Sigmoid colon (tissue), 7 donors: Measurements from ENCODE around the gene TSC22D4. TPM values are rescaled to one million over a fixed set of nuclear protein-coding genes. Genes with fewer than 3 reads are reported as not detected.
A peak's percentile ranks its signal among the peaks of the same experiment; 100 is the strongest.

Source experiments
- DNase-seq: peaks from one replicate; pipeline ENCODE4 v3.0.0-alpha.2; 2019
- H3K27ac ChIP-seq, 4 donors: fragments of 200-600 bp; sonication (generic); one replicate each; pipeline ENCODE4 v1.5.1; 2016 to 2019; ENCODE audit warnings: mild to moderate bottlenecking in 1 of 4
- H3K27me3 ChIP-seq, 3 donors: fragments of 200-600 bp; sonication (generic); one replicate each; pipeline ENCODE4 v1.5.1; 2019; ENCODE audit warnings: mild to moderate bottlenecking in 1 of 3
- H3K36me3 ChIP-seq, 4 donors: fragments of 200-600 bp; sonication (generic); one replicate each; pipeline ENCODE4 v1.5.1; 2016 to 2019
- H3K4me1 ChIP-seq, 4 donors: fragments of 200-600 bp; sonication (generic); one replicate each; pipeline ENCODE4 v1.5.1; 2017 to 2019
- H3K4me3 ChIP-seq, 4 donors: fragments of 200-600 bp; sonication (generic); one replicate each; pipeline ENCODE4 v1.5.1; 2017 to 2019; ENCODE audit warnings: mild to moderate bottlenecking in 2 of 4, moderate library complexity in 1 of 4
- H3K9me3 ChIP-seq, 4 donors: fragments of 200-600 bp in 3 of 4; sonication (generic) in 3 of 4; one replicate each; pipeline versions ENCODE4 v1.5.1 to v1.6.1; 2013 to 2019
- CTCF ChIP-seq, 4 experiments: fragments of 450-650 bp in 3 of 4; fragments of 200-600 bp in 1 of 4; IDR thresholded peaks; one replicate each; pipeline ENCODE4 v1.5.1; 2016 to 2019; ENCODE audit warnings: antibody characterized with exemption in 4 of 4, mild to moderate bottlenecking in 3 of 4, moderate library complexity in 2 of 4
- EP300 ChIP-seq, 4 donors: sonication (generic); formaldehyde crosslinking; IDR thresholded peaks; one replicate each; pipeline ENCODE4 v1.6.1; 2017; ENCODE audit warnings: antibody characterized with exemption in 4 of 4
- POLR2A ChIP-seq, 2 donors: fragments of 450-650 bp; IDR thresholded peaks; one replicate each; pipeline ENCODE4 v1.6.1; 2016; ENCODE audit warnings: antibody characterized with exemption in 2 of 2, mild to moderate bottlenecking in 2 of 2, moderate library complexity in 2 of 2
- POLR2AphosphoS5 ChIP-seq, 4 donors: sonication (generic); formaldehyde crosslinking; IDR thresholded peaks; one replicate each; pipeline ENCODE4 v1.6.1; 2017; ENCODE audit warnings: antibody characterized with exemption in 4 of 4
- WGBS, 2 donors: extraction: QIAGEN DNeasy Blood & Tissue Kit; methylation state at CpG; one replicate each; pipeline ENCODE4 v1.1.7; 2013; 5-methylcytosine and 5-hydroxymethylcytosine counted together
- intact Hi-C: fragments of 100-400 bp; cut with DNase I; formaldehyde crosslinking; loops from one replicate; pipeline ENCODE4 v1.15.1; 2023
- polyA plus RNA-seq, 3 donors: library from polyadenylated mRNA; stranded (reverse); fragments of 200-250 nt; gene quantifications; one replicate each; pipeline ENCODE4 v1.2.3, GENCODE V29; 2013
- total RNA-seq, 4 donors: library from RNA; depleted of rRNA; stranded (reverse); fragments of >200 nt; gene quantifications; one replicate each; pipeline ENCODE4 v1.1.0, GENCODE V29; 2016
- donor health status: healthy with polysubstance abuse.
- donor health status: Bipolar disorder and iron deficiency.
- donor health status: healthy.

TSC22D4 gene
- total and polyA plus RNA-seq, 7 donors: 24.4 to 53.5 (median 31.6) TPM

GRCh38 chr7:100477871-100478267 lies 1.1 kb downstream of the TSC22D4 start:
- peaks cover 0 to 62% (median 61%) of the 10 kb centered on the region in 4 donors for H3K4me1 ChIP-seq

GRCh38 chr7:100476903-100477870 lies 1.8 kb downstream of the TSC22D4 start:
- H3K27me3 ChIP-seq: no peaks in the 10 kb centered on the region
- peaks cover 6 to 28% (median 18%) of the 10 kb centered on the region in 4 donors for H3K36me3 ChIP-seq
- no peak for DNase-seq
- peaks cover 0 to 64% (median 63%) of the 10 kb centered on the region in 4 donors for H3K4me1 ChIP-seq
- no peaks in the 10 kb centered on the region for H3K9me3 ChIP-seq
- WGBS, 2 donors: 8% methylated on average over 30 of the region's 30 CpGs
- H3K27ac ChIP-seq: peak overlapping the region; percentile 93 to 96 (median 94)
- intact Hi-C loops: loop anchor here (10.0 kb wide), 1 partner anchor 388 kb away; the partner anchor contains the start of gene TRIP6
- TF ChIP-seq POLR2AphosphoS5 (IDR thresholded peaks at IDR 0.05): no peak
- TF ChIP-seq EP300 (IDR thresholded peaks at IDR 0.05): no peak
- TF ChIP-seq POLR2A (IDR thresholded peaks at IDR 0.05): no peak
- no peak for TF ChIP-seq CTCF (IDR thresholded peaks at IDR 0.05)
- H3K4me3 ChIP-seq: peak overlapping the region; percentile 64 to 100 (median 90)

More at GRCh38 chr7:100477871-100478267, 1.1 kb downstream of the TSC22D4 start:
- Histone ChIP-seq H3K4me3 (peak overlapping the region; percentile 64 to 100 (median 90)), H3K27me3 (no peaks in the 10 kb centered on the region), H3K36me3 (peaks cover 6 to 21% (median 15%) of the 10 kb centered on the region in 4 donors), H3K9me3 (no peaks in the 10 kb centered on the region), H3K27ac (peak overlapping the region; percentile 93 to 96 (median 94))
- WGBS, 2 donors: 1% methylated on average over 16 of the region's 16 CpGs
- no peak for TF ChIP-seq CTCF (IDR thresholded peaks at IDR 0.05)
- no peak for TF ChIP-seq POLR2AphosphoS5 (IDR thresholded peaks at IDR 0.05)
- TF ChIP-seq EP300 (IDR thresholded peaks at IDR 0.05): no peak
- TF ChIP-seq POLR2A (IDR thresholded peaks at IDR 0.05): no peak
- DNase-seq: no peak
- intact Hi-C loops: loop anchor here (2.0 to 10.0 kb wide), 2 partner anchors 63 to 387 kb away; partner anchors contain the start of gene TRIP6

- H3K4me1 ChIP-seq: peaks cover 0 to 71% (median 69%) of the 10 kb centered on the region in 4 donors
- intact Hi-C loops: loop anchor here (10.0 kb wide), 1 partner anchor 389 kb away; the partner anchor contains the start of gene TRIP6
- H3K36me3 ChIP-seq: peaks cover 6 to 37% (median 22%) of the 10 kb centered on the region in 4 donors
- peak in 1 of 4 donors; percentile 15 for TF ChIP-seq POLR2AphosphoS5 (IDR thresholded peaks at IDR 0.05)
- no peak for TF ChIP-seq EP300 (IDR thresholded peaks at IDR 0.05)
- TF ChIP-seq POLR2A (IDR thresholded peaks at IDR 0.05): no peak
- TF ChIP-seq CTCF (IDR thresholded peaks at IDR 0.05): no peak
- H3K4me3 ChIP-seq: peak overlapping the region; percentile 64 to 100 (median 90)
- no peaks in the 10 kb centered on the region for H3K9me3 ChIP-seq
- 25 to 56% methylated on average over 6 of the region's 6 CpGs for WGBS, 2 donors
- no peaks in the 10 kb centered on the region for H3K27me3 ChIP-seq
- peak overlapping the region; percentile 43 to 96 (median 94) for H3K27ac ChIP-seq
- DNase-seq: no peak
Measured at GRCh38 chr7:100476101-100476780, 2.8 kb downstream of the TSC22D4 start.

GRCh38 chr7:100475549-100475948 lies 3.5 kb downstream of the TSC22D4 start:
- H3K4me3 ChIP-seq: peak overlapping the region; percentile 5 to 94 (median 75)
- TF ChIP-seq POLR2AphosphoS5 (IDR thresholded peaks at IDR 0.05): peak in 1 of 4 donors; percentile 25
- no peak for TF ChIP-seq POLR2A (IDR thresholded peaks at IDR 0.05)
- peaks cover 6 to 43% (median 23%) of the 10 kb centered on the region in 4 donors for H3K36me3 ChIP-seq
- H3K27ac ChIP-seq: peak overlapping the region; percentile 43 to 96 (median 94)
- no peaks in the 10 kb centered on the region for H3K9me3 ChIP-seq
- peaks cover 0 to 74% (median 70%) of the 10 kb centered on the region in 4 donors for H3K4me1 ChIP-seq
- WGBS, 2 donors: 46 to 58% methylated on average over 9 of the region's 9 CpGs
- no peak for DNase-seq
- no peaks in the 10 kb centered on the region for H3K27me3 ChIP-seq
- intact Hi-C loops: loop anchor here (10.0 kb wide), 1 partner anchor 389 kb away; the partner anchor contains the start of gene TRIP6
